ENCODE measurements around the gene ATG16L2. TPM values are rescaled to one million over a fixed set of nuclear protein-coding genes. Genes with fewer than 3 reads are reported as not detected.

ATG16L2 gene
- total and polyA plus RNA-seq, 10 of the 15 experiments (the other 5 are each of a cell fraction or from before 2014, with no cell fraction given): 1.9 to 67.7 (median 30.4) TPM

GRCh38 chr11:72821920-72822799 is 7.9 kb downstream of the ATG16L2 start (continued):
- TF ChIP-seq, protein P1, sequence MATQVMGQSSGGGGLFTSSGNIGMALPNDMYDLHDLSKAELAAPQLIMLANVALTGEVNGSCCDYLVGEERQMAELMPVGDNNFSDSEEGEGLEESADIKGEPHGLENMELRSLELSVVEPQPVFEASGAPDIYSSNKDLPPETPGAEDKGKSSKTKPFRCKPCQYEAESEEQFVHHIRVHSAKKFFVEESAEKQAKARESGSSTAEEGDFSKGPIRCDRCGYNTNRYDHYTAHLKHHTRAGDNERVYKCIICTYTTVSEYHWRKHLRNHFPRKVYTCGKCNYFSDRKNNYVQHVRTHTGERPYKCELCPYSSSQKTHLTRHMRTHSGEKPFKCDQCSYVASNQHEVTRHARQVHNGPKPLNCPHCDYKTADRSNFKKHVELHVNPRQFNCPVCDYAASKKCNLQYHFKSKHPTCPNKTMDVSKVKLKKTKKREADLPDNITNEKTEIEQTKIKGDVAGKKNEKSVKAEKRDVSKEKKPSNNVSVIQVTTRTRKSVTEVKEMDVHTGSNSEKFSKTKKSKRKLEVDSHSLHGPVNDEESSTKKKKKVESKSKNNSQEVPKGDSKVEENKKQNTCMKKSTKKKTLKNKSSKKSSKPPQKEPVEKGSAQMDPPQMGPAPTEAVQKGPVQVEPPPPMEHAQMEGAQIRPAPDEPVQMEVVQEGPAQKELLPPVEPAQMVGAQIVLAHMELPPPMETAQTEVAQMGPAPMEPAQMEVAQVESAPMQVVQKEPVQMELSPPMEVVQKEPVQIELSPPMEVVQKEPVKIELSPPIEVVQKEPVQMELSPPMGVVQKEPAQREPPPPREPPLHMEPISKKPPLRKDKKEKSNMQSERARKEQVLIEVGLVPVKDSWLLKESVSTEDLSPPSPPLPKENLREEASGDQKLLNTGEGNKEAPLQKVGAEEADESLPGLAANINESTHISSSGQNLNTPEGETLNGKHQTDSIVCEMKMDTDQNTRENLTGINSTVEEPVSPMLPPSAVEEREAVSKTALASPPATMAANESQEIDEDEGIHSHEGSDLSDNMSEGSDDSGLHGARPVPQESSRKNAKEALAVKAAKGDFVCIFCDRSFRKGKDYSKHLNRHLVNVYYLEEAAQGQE (IDR thresholded peaks at IDR 0.05; ENCODE audit: low read depth, low read length): no peak
- TF ChIP-seq, protein P2, sequence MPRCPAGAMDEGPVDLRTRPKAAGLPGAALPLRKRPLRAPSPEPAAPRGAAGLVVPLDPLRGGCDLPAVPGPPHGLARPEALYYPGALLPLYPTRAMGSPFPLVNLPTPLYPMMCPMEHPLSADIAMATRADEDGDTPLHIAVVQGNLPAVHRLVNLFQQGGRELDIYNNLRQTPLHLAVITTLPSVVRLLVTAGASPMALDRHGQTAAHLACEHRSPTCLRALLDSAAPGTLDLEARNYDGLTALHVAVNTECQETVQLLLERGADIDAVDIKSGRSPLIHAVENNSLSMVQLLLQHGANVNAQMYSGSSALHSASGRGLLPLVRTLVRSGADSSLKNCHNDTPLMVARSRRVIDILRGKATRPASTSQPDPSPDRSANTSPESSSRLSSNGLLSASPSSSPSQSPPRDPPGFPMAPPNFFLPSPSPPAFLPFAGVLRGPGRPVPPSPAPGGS (IDR thresholded peaks at IDR 0.05; ENCODE audit: borderline replicate concordance, insufficient read depth, low read depth, low read length, poor library complexity, severe bottlenecking): peak; percentile 86
- TF ChIP-seq TAF1 (IDR thresholded peaks at IDR 0.05; ENCODE audit: borderline replicate concordance, low read depth, low read length): no peak
- no peak for TF ChIP-seq NR2F1 (conservative IDR thresholded peaks at IDR 0.05)
- TF ChIP-seq STAT3 (IDR thresholded peaks at IDR 0.05; ENCODE audit: low read depth, low read length): no peak
- TF ChIP-seq MYC (IDR thresholded peaks at IDR 0.05; ENCODE audit: insufficient read depth, insufficient read length, insufficient replicate concordance, low read length, severe bottlenecking): no peak
- no peak for TF ChIP-seq JUNB (IDR thresholded peaks at IDR 0.05)
- TF ChIP-seq ZBTB33 (IDR thresholded peaks at IDR 0.05): no peak
- no peak for TF ChIP-seq NKRF (conservative IDR thresholded peaks at IDR 0.05)
- TF ChIP-seq, protein P3, sequence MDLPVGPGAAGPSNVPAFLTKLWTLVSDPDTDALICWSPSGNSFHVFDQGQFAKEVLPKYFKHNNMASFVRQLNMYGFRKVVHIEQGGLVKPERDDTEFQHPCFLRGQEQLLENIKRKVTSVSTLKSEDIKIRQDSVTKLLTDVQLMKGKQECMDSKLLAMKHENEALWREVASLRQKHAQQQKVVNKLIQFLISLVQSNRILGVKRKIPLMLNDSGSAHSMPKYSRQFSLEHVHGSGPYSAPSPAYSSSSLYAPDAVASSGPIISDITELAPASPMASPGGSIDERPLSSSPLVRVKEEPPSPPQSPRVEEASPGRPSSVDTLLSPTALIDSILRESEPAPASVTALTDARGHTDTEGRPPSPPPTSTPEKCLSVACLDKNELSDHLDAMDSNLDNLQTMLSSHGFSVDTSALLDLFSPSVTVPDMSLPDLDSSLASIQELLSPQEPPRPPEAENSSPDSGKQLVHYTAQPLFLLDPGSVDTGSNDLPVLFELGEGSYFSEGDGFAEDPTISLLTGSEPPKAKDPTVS (IDR thresholded peaks at IDR 0.05; ENCODE audit: low read depth, low read length): no peak
- no peak for TF ChIP-seq IRF5 (IDR thresholded peaks at IDR 0.05; ENCODE audit: borderline replicate concordance)
- TF ChIP-seq NFXL1 (IDR thresholded peaks at IDR 0.05; ENCODE audit: borderline replicate concordance): no peak
- no peak for TF ChIP-seq FOXK2 (IDR thresholded peaks at IDR 0.05)
- peak; percentile 83 for TF ChIP-seq EED (IDR thresholded peaks at IDR 0.05; ENCODE audit: low read depth)
- no peak for TF ChIP-seq PML (IDR thresholded peaks at IDR 0.05; ENCODE audit: low read length)
- no peak for TF ChIP-seq NBN (IDR thresholded peaks at IDR 0.05)
- peak; percentile 80 for TF ChIP-seq IKZF1 (conservative IDR thresholded peaks at IDR 0.05)
